ENCODE data around the gene LAMA5. TPM values are rescaled to one million over a fixed set of nuclear protein-coding genes. Genes with fewer than 3 reads are reported as not detected.

LAMA5 gene
- polyA plus RNA-seq, 3 donors = 0.05 TPM; not detected in 2

DNA sequence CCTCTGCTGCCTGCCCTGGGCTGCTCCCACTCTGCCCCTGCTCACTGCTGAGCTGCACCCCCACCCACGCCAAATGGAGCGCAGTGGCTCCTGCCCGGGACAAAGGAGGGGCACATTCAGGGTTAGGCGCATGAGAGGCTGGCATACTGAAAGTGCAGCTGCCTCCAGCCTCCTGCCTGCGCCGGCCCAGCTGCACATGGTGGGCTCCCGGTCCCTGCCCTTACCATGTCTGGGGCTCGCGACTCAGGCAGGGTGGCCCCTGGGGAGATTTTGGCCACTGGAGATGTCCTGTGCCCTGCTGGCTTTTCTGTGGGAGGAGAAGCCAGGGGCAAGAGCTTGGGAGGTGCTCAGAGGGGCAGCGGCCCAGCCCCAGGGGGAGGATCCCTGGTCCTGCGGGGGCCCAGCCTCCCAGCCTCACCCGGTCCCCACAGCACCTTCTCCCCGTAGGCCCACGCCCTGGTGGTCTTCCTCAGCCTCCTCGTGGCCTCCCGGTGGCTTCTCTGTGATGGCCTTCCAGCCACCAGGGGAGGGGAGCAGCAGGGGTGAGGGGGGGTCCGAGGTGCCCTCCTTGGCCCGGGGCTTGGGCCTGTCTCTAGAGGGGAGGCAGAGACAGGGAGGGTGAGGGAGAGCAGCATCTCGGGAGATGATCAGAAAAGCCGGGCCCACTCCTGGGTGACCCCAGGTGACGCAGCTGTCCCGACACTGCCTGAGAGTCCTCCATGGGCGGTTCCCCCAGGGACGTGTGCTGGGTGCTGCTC is 48.4 kb upstream of the LAMA5 start:
- Histone ChIP-seq H3K9ac (ENCODE audit: insufficient read depth, low read length, poor library complexity, severe bottlenecking) (no peak overlapping the region), H3K4me1 (ENCODE audit: control insufficient read depth in 1 of 2, insufficient read depth in 2 of 2, low read length in 2 of 2) (peaks cover 0 to under 1% of the 10 kb centered on the region in 2 donors), H3K36me3 (replicated peaks in 1 of 2; ENCODE audit: control insufficient read depth in 1 of 2, insufficient read depth in 2 of 2, low read length in 2 of 2) (no peaks in the 10 kb centered on the region), H3K9me3 (replicated peaks in 1 of 2; ENCODE audit: control insufficient read depth in 1 of 2, insufficient read depth in 1 of 2, low read length in 2 of 2) (no peaks in the 10 kb centered on the region), H2AFZ (ENCODE audit: insufficient read depth, low read depth, low read length, poor library complexity, severe bottlenecking) (no peak overlapping the region), H4K20me1 (ENCODE audit: insufficient read depth, low read length) (no peaks in the 10 kb centered on the region), H3K79me2 (ENCODE audit: insufficient read depth, low read length) (no peaks in the 10 kb centered on the region), H3K4me2 (replicated peaks; ENCODE audit: extremely low read depth, low read length, poor library complexity, severe bottlenecking) (no peak overlapping the region), H3K27ac (ENCODE audit: low read depth in 1 of 2, low read length in 2 of 2) (no peak overlapping the region), H3K4me3 (replicated peaks in 1 of 3; ENCODE audit: low read depth in 2 of 3, low read length in 3 of 3) (no peak overlapping the region), H3K27me3 (ENCODE audit: control insufficient read depth in 2 of 2, insufficient read depth in 2 of 2, low read length in 2 of 2) (peaks cover 0 to 1% of the 10 kb centered on the region in 2 donors)
- Mint-ChIP-seq H3K4me3 (no peak overlapping the region), H3K4me1 (no peaks in the 10 kb centered on the region), H3K9me3 (no peaks in the 10 kb centered on the region), H3K27me3 (ENCODE audit: low read depth in 3 of 3) (peaks cover 0 to 9% (median 4%) of the 10 kb centered on the region in 3 donors), H3K36me3 (no peaks in the 10 kb centered on the region), H3K27ac (no peak overlapping the region)
- intact Hi-C loops (cut with micrococcal nuclease) = no loop called here
- TF ChIP-seq, protein P1, sequence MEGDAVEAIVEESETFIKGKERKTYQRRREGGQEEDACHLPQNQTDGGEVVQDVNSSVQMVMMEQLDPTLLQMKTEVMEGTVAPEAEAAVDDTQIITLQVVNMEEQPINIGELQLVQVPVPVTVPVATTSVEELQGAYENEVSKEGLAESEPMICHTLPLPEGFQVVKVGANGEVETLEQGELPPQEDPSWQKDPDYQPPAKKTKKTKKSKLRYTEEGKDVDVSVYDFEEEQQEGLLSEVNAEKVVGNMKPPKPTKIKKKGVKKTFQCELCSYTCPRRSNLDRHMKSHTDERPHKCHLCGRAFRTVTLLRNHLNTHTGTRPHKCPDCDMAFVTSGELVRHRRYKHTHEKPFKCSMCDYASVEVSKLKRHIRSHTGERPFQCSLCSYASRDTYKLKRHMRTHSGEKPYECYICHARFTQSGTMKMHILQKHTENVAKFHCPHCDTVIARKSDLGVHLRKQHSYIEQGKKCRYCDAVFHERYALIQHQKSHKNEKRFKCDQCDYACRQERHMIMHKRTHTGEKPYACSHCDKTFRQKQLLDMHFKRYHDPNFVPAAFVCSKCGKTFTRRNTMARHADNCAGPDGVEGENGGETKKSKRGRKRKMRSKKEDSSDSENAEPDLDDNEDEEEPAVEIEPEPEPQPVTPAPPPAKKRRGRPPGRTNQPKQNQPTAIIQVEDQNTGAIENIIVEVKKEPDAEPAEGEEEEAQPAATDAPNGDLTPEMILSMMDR (IDR thresholded peaks at IDR 0.05) = no peak
- DNase-seq = no peak
- 84% methylated on average over 18 of the region's 24 CpGs for WGBS (ENCODE audit: insufficient coverage)

DNA sequence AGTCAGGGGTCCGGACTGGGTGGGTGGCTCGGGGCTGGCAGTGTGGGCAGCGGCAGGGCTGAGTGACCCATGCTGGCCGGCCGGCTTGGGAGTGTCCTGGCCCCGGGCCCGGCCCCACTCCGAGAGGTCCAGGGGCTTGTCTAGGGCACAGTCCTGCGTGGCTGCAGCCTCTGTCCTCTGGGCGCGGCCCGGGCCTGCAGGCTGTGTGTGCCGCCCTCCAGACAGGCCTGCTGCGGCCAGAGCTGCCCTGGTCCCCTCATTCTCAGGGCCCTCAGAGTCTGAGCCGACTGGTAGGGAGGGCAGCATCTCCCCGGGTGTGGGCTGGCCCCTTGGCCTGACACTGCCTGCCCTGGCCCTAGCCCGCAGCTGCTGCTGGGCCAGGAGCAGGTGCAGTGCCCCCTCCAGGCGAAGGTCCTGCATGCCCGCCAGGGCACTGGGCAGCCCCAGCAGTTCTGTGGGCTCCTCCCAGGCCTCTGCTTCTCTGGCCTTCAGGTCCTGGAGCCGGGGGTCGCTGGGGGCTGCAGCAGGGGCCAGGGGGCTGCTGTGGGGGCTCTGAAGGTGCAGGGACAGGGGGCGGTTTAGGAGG is 46.9 kb upstream of the LAMA5 start:
- H3K4me3 Mint-ChIP-seq = no peak overlapping the region
- no peak overlapping the region for H2AFZ ChIP-seq (ENCODE audit: insufficient read depth, low read depth, low read length, poor library complexity, severe bottlenecking)
- H3K27me3 Mint-ChIP-seq (ENCODE audit: low read depth in 3 of 3) = peaks cover 8 to 18% (median 9%) of the 10 kb centered on the region in 3 donors
- DNase-seq = no peak
- H3K27ac ChIP-seq (ENCODE audit: low read depth in 1 of 2, low read length in 2 of 2) = no peak overlapping the region
- H3K36me3 Mint-ChIP-seq = no peaks in the 10 kb centered on the region
- TF ChIP-seq, protein P1 (IDR thresholded peaks at IDR 0.05) = no peak
- peaks cover 10% of the 10 kb centered on the region for H3K4me1 Mint-ChIP-seq
- no peak overlapping the region for H3K4me2 ChIP-seq (replicated peaks; ENCODE audit: extremely low read depth, low read length, poor library complexity, severe bottlenecking)
- no peaks in the 10 kb centered on the region for H3K9me3 ChIP-seq (replicated peaks in 1 of 2; ENCODE audit: control insufficient read depth in 1 of 2, insufficient read depth in 1 of 2, low read length in 2 of 2)
- no peak overlapping the region for H3K27ac Mint-ChIP-seq
- no peaks in the 10 kb centered on the region for H4K20me1 ChIP-seq (ENCODE audit: insufficient read depth, low read length)
- peaks cover 5 to 8% of the 10 kb centered on the region in 2 donors for H3K4me1 ChIP-seq (ENCODE audit: control insufficient read depth in 1 of 2, insufficient read depth in 2 of 2, low read length in 2 of 2)
- no peak overlapping the region for H3K9ac ChIP-seq (ENCODE audit: insufficient read depth, low read length, poor library complexity, severe bottlenecking)
- no peaks in the 10 kb centered on the region for H3K79me2 ChIP-seq (ENCODE audit: insufficient read depth, low read length)
- WGBS (ENCODE audit: insufficient coverage) = 93% methylated on average over 19 of the region's 22 CpGs
- no peaks in the 10 kb centered on the region for H3K9me3 Mint-ChIP-seq
- no peaks in the 10 kb centered on the region for H3K36me3 ChIP-seq (replicated peaks in 1 of 2; ENCODE audit: control insufficient read depth in 1 of 2, insufficient read depth in 2 of 2, low read length in 2 of 2)
- intact Hi-C loops (cut with micrococcal nuclease) = no loop called here
- no peak overlapping the region for H3K4me3 ChIP-seq (replicated peaks in 1 of 3; ENCODE audit: low read depth in 2 of 3, low read length in 3 of 3)
- H3K27me3 ChIP-seq (ENCODE audit: control insufficient read depth in 2 of 2, insufficient read depth in 2 of 2, low read length in 2 of 2) = peaks cover 0 to 3% of the 10 kb centered on the region in 2 donors
